ENCODE measurements around the gene MEAF6. TPM values are rescaled to one million over a fixed set of nuclear protein-coding genes. Genes with fewer than 3 reads are reported as not detected.

Gene MEAF6
- total RNA-seq, 4 donors from 2014 or later = 55.2 to 100 (median 78.3) TPM

- no peak for DNase-seq (ENCODE audit: extremely low spot score)
- TF ChIP-seq CTCF (IDR thresholded peaks at IDR 0.05) (no peak), POLR2AphosphoS5 (IDR thresholded peaks at IDR 0.05) (no peak), EP300 (IDR thresholded peaks at IDR 0.05) (no peak), POLR2A (IDR thresholded peaks at IDR 0.05; ENCODE audit: low read depth) (no peak)
- WGBS = 70% methylated on average over 1 of the region's 1 CpG
Measured at GRCh38 chr1:37495875-37496274, 18.7 kb downstream of the MEAF6 start.

GRCh38 chr1:37493336-37494098, 21.0 kb downstream of the MEAF6 start:
- no peak overlapping the region for H3K27ac ChIP-seq (replicated peaks in 1 of 4)
- H3K27me3 ChIP-seq = no peaks in the 10 kb centered on the region
- H3K4me1 ChIP-seq = peaks cover 6 to 12% (median 11%) of the 10 kb centered on the region in 4 donors
- no peak for TF ChIP-seq POLR2A (IDR thresholded peaks at IDR 0.05; ENCODE audit: low read depth)
- no peak for TF ChIP-seq EP300 (IDR thresholded peaks at IDR 0.05)
- no peak for TF ChIP-seq POLR2AphosphoS5 (IDR thresholded peaks at IDR 0.05)
- no peak for TF ChIP-seq CTCF (IDR thresholded peaks at IDR 0.05)
- H3K4me3 ChIP-seq = no peak overlapping the region
- intact Hi-C loops (cut with DNase I) = no loop called here
- no peak for DNase-seq (ENCODE audit: extremely low spot score)
- H3K9me3 ChIP-seq = no peaks in the 10 kb centered on the region
- WGBS = 97% methylated on average over 2 of the region's 2 CpGs
- H3K36me3 ChIP-seq = peaks cover 33 to 87% (median 70%) of the 10 kb centered on the region in 4 donors

More at GRCh38 chr1:37495875-37496274, 18.7 kb downstream of the MEAF6 start:
- no peak overlapping the region for H3K4me3 ChIP-seq
- peaks cover 25 to 76% (median 55%) of the 10 kb centered on the region in 4 donors for H3K36me3 ChIP-seq
- H3K9me3 ChIP-seq = no peaks in the 10 kb centered on the region
- H3K4me1 ChIP-seq = peaks cover 26 to 30% (median 28%) of the 10 kb centered on the region in 4 donors
- no peak overlapping the region for H3K27ac ChIP-seq (replicated peaks in 1 of 4)
- intact Hi-C loops (cut with DNase I) = no loop called here
- H3K27me3 ChIP-seq = no peaks in the 10 kb centered on the region

- TF ChIP-seq POLR2A (IDR thresholded peaks at IDR 0.05; ENCODE audit: low read depth) (no peak), CTCF (IDR thresholded peaks at IDR 0.05) (peak in 1 of 3 experiments; percentile 10)
- Histone ChIP-seq H3K27me3 (no peaks in the 10 kb centered on the region), H3K27ac (replicated peaks in 1 of 4) (peak overlapping the region; percentile 72 to 83 (median 76)), H3K4me1 (peaks cover 29 to 43% (median 39%) of the 10 kb centered on the region in 4 donors), H3K36me3 (peaks cover 39 to 75% (median 63%) of the 10 kb centered on the region in 4 donors), H3K9me3 (no peaks in the 10 kb centered on the region), H3K4me3 (no peak overlapping the region)
- intact Hi-C loops (cut with DNase I) = loop anchor here (1.0 kb wide), 1 partner anchor 32 kb away; no protein-coding TSS in a partner anchor
- DNase-seq (ENCODE audit: extremely low spot score) = no peak
- WGBS = 83% methylated on average over 5 of the region's 5 CpGs
Measured at GRCh38 chr1:37487619-37487984, 27.0 kb downstream of the MEAF6 start.

GRCh38 chr1:37486680-37487618, 27.6 kb downstream of the MEAF6 start:
- intact Hi-C loops (cut with DNase I) = loop anchor here (1.0 kb wide), 1 partner anchor 32 kb away; no protein-coding TSS in a partner anchor
- peak overlapping the region; percentile 72 to 83 (median 76) for H3K27ac ChIP-seq (replicated peaks in 1 of 4)
- peak; percentile 95 for DNase-seq (ENCODE audit: extremely low spot score)
- no peak overlapping the region for H3K4me3 ChIP-seq
- TF ChIP-seq POLR2AphosphoS5 (IDR thresholded peaks at IDR 0.05) = peak; percentile 64 to 70
- TF ChIP-seq POLR2A (IDR thresholded peaks at IDR 0.05; ENCODE audit: low read depth) = no peak
- TF ChIP-seq CTCF (IDR thresholded peaks at IDR 0.05) = peak in 2 of 3 experiments; percentile 99
- TF ChIP-seq EP300 (IDR thresholded peaks at IDR 0.05) = no peak
- H3K9me3 ChIP-seq = no peaks in the 10 kb centered on the region
- H3K27me3 ChIP-seq = no peaks in the 10 kb centered on the region
- H3K36me3 ChIP-seq = peaks cover 39 to 75% (median 63%) of the 10 kb centered on the region in 4 donors
- WGBS = 10% methylated on average over 8 of the region's 10 CpGs
- peaks cover 29 to 43% (median 39%) of the 10 kb centered on the region in 4 donors for H3K4me1 ChIP-seq
